SH-SY5Y (cell line): Measurements from ENCODE around the gene C9orf153.

ENCODE experiments used
- GATA2 ChIP-seq: IDR thresholded peaks from 2 replicates; pipeline ENCODE4 v1.6.1; 2011; ENCODE audit warnings: mild to moderate bottlenecking, low read depth, low read length
- GATA3 ChIP-seq: IDR thresholded peaks from 2 replicates; pipeline ENCODE4 v1.6.1; 2011; ENCODE audit warnings: low read depth, mild to moderate bottlenecking, low read length, moderate library complexity

DNA sequence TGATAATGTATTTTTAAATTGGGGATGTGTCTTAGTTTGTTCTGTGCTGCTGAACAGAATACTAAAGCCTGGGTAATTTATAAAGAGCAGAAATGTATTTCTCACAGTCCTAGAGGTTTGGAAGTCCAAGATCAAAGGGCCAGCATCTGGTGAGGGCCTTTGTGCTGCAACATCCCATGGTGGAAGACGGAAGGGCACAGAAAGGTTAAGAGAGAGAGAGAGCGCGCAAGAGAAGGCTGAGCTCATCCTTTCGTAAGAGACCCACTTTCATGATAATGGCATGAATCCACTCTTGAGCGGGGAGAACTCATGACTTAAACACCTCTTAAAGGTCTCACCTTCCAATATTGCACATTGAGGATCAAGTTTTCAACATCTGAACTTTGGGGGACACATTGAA lies 81.0 kb downstream of the C9orf153 start:
- TF ChIP-seq GATA2 (no peak), GATA3 (no peak)
